Caco-2 (cell line): ENCODE results near the gene CTSD. TPM values are rescaled to one million over a fixed set of nuclear protein-coding genes. Genes with fewer than 3 reads are reported as not detected.
A peak's percentile ranks its signal among the peaks of the same experiment; 100 is the strongest.

ENCODE experiments used
- BruUV-seq: library from RNA; stranded (reverse); fragments of 400-500 nt; replicated peaks from 2 replicates; lab custom pipeline; 2021; lab: Mats Ljungman, UMichigan
- CTCF ChIA-PET: fragments of 300-600 bp; sonication (Branson Sonifier 250); formaldehyde crosslinking; loops from one replicate; lab custom pipeline; 2022; ENCODE audit warnings: antibody characterized with exemption; lab: Charles Lee
- POLR2A ChIA-PET: fragments of 300-600 bp; sonication (Branson Sonifier 250); formaldehyde crosslinking; loops from one replicate; lab custom pipeline; 2022; ENCODE audit warnings: antibody characterized with exemption; lab: Charles Lee
- DNase-seq, 2 experiments: peaks; one replicate each; pipeline versions ENCODE4 v3.0.0 to v3.0.0-alpha.2; 2020 to 2022
- H3K27me3 ChIP-seq: replicated peaks from 2 replicates; pipeline ENCODE4 v1.6.0; 2011; ENCODE audit warnings: low read length; ENCODE audit not compliant: control insufficient read depth, insufficient read depth
- H3K36me3 ChIP-seq: 2 replicates; pipeline ENCODE4 v1.5.1; 2011; ENCODE audit warnings: low read length; ENCODE audit not compliant: control insufficient read depth, insufficient read depth
- H3K4me1 ChIP-seq: fragments of 250-450 bp; sonication (Bioruptor Pico); 2 replicates; pipeline ENCODE4 v1.5.1; 2020; ENCODE audit warnings: mild to moderate bottlenecking
- H3K4me3 ChIP-seq: 2 replicates; pipeline ENCODE4 v1.5.1; 2011; ENCODE audit warnings: low read depth, mild to moderate bottlenecking, control low read depth, low read length
- H3K9me3 ChIP-seq: fragments of 250-450 bp; sonication (Bioruptor Pico); 2 replicates; pipeline ENCODE4 v1.5.1; 2020; ENCODE audit warnings: mild to moderate bottlenecking, moderate library complexity
- H3K27ac Mint-ChIP-seq: one replicate; pipeline ENCODE4 v1.8.0; 2022; ENCODE audit warnings: mixed read lengths; ENCODE audit not compliant: unreplicated experiment
- H3K27me3 Mint-ChIP-seq: one replicate; pipeline ENCODE4 v1.8.0; 2022; ENCODE audit warnings: mixed read lengths; ENCODE audit not compliant: insufficient read depth, unreplicated experiment
- H3K36me3 Mint-ChIP-seq: one replicate; pipeline ENCODE4 v1.8.0; 2022; ENCODE audit warnings: mild to moderate bottlenecking, mixed read lengths; ENCODE audit not compliant: insufficient read depth, unreplicated experiment
- H3K4me1 Mint-ChIP-seq: one replicate; pipeline ENCODE4 v1.8.0; 2022; ENCODE audit warnings: low read depth, mixed read lengths; ENCODE audit not compliant: unreplicated experiment
- H3K4me3 Mint-ChIP-seq: one replicate; pipeline ENCODE4 v1.8.0; 2022; ENCODE audit warnings: mild to moderate bottlenecking, moderate library complexity, mixed read lengths; ENCODE audit not compliant: unreplicated experiment
- H3K9me3 Mint-ChIP-seq: one replicate; pipeline ENCODE4 v1.8.0; 2022; ENCODE audit warnings: mixed read lengths; ENCODE audit not compliant: unreplicated experiment
- CTCF ChIP-seq, 2 experiments: fragments of 200-600 bp in 1 of 2; IDR thresholded peaks; 1 replicate in 1 of 2; 2 replicates in 1 of 2; pipeline versions ENCODE4 v1.5.1 to v1.8.0; 2011 to 2022; ENCODE audit warnings: antibody characterized with exemption in 1 of 2, control low read depth in 1 of 2, inconsistent platforms in 1 of 2, low read depth in 1 of 2, low read length in 1 of 2, mild to moderate bottlenecking in 1 of 2, moderate library complexity in 1 of 2; ENCODE audit not compliant: insufficient read depth in 1 of 2, severe bottlenecking in 1 of 2, unreplicated experiment in 1 of 2
- intact Hi-C: fragments of 100-400 bp; cut with micrococcal nuclease; formaldehyde crosslinking; loops from one replicate; pipeline ENCODE4 v1.10.0; 2022; ENCODE audit not compliant: unreplicated experiment
- total RNA-seq: library from RNA; stranded (reverse); gene quantifications from 2 replicates; pipeline ENCODE4 v1.2.3, GENCODE V29; 2022

Gene CTSD
- total RNA-seq, 1 experiment from 2014 or later = 335 TPM

GRCh38 chr11:1737080-1737757 lies 26.5 kb downstream of the CTSD start:
- ChIA-PET POLR2A (no interaction called here), CTCF (interaction anchor here (0.5 kb wide), 1 partner anchor 10 kb away, joined by 3 read pairs; no protein-coding TSS in a partner anchor)
- Mint-ChIP-seq H3K27me3 (peaks cover 29% of the 10 kb centered on the region), H3K36me3 (no peaks in the 10 kb centered on the region), H3K4me1 (no peaks in the 10 kb centered on the region), H3K9me3 (peaks cover 36% of the 10 kb centered on the region), H3K27ac (no peak overlapping the region), H3K4me3 (no peak overlapping the region)
- intact Hi-C loops = no loop called here
- Histone ChIP-seq H3K36me3 (no peaks in the 10 kb centered on the region), H3K9me3 (peaks cover 10% of the 10 kb centered on the region), H3K4me1 (no peaks in the 10 kb centered on the region), H3K27me3 (no peaks in the 10 kb centered on the region; the same call in 1 of the 2 replicates), H3K4me3 (no peak overlapping the region)
- TF ChIP-seq CTCF (IDR thresholded peaks at IDR 0.05; ENCODE audit: insufficient read depth in 1 of 2, low read depth in 1 of 2, low read length in 1 of 2, severe bottlenecking in 1 of 2, unreplicated experiment in 1 of 2) = no peak
- DNase-seq = peak in 1 of 2 experiments; percentile 2
- no TSS peak for BruUV-seq

- Histone ChIP-seq H3K27me3 (no peaks in the 10 kb centered on the region; the same call in 1 of the 2 replicates), H3K4me3 (no peak overlapping the region), H3K36me3 (no peaks in the 10 kb centered on the region), H3K9me3 (peaks cover 10% of the 10 kb centered on the region), H3K4me1 (no peaks in the 10 kb centered on the region)
- no peak for TF ChIP-seq CTCF (IDR thresholded peaks at IDR 0.05; ENCODE audit: insufficient read depth in 1 of 2, low read depth in 1 of 2, low read length in 1 of 2, severe bottlenecking in 1 of 2, unreplicated experiment in 1 of 2)
- H3K9me3 Mint-ChIP-seq = peaks cover 41% of the 10 kb centered on the region
- no TSS peak for BruUV-seq
- H3K4me1 Mint-ChIP-seq = no peaks in the 10 kb centered on the region
- no peaks in the 10 kb centered on the region for H3K36me3 Mint-ChIP-seq
- intact Hi-C loops = no loop called here
- ChIA-PET POLR2A (no interaction called here), CTCF (interaction anchor here (0.5 kb wide), 1 partner anchor 9 kb away, joined by 3 read pairs; no protein-coding TSS in a partner anchor)
- peak in 1 of 2 experiments; percentile 7 for DNase-seq
- no peak overlapping the region for H3K4me3 Mint-ChIP-seq
- H3K27me3 Mint-ChIP-seq = peaks cover 31% of the 10 kb centered on the region
- H3K27ac Mint-ChIP-seq = no peak overlapping the region
Measured at GRCh38 chr11:1736447-1736992, 27.2 kb downstream of the CTSD start.

GRCh38 chr11:1735271-1735670 lies 28.5 kb downstream of the CTSD start:
- intact Hi-C loops = no loop called here
- peaks cover 46% of the 10 kb centered on the region for H3K9me3 Mint-ChIP-seq
- H3K4me1 Mint-ChIP-seq = no peaks in the 10 kb centered on the region
- Histone ChIP-seq H3K27me3 (no peaks in the 10 kb centered on the region; the same call in 1 of the 2 replicates), H3K4me3 (no peak overlapping the region), H3K9me3 (peaks cover 10% of the 10 kb centered on the region), H3K36me3 (no peaks in the 10 kb centered on the region), H3K4me1 (no peaks in the 10 kb centered on the region)
- ChIA-PET POLR2A (no interaction called here), CTCF (no interaction called here)
- no peak overlapping the region for H3K4me3 Mint-ChIP-seq
- H3K27ac Mint-ChIP-seq = no peak overlapping the region
- H3K36me3 Mint-ChIP-seq = no peaks in the 10 kb centered on the region
- H3K27me3 Mint-ChIP-seq = peaks cover 33% of the 10 kb centered on the region
- BruUV-seq = no TSS peak
- peak in 1 of 2 experiments; percentile 26 for DNase-seq
- no peak for TF ChIP-seq CTCF (IDR thresholded peaks at IDR 0.05; ENCODE audit: insufficient read depth in 1 of 2, low read depth in 1 of 2, low read length in 1 of 2, severe bottlenecking in 1 of 2, unreplicated experiment in 1 of 2)
